Retinal pigment epithelial cell (primary cell): Measurements from ENCODE around the gene AFF4.
"Not testable (repeated sequence)": the region's sequence is repeated elsewhere in the genome, so short reads cannot be mapped to it uniquely, and the experiment has no call there.

Experiments used
- DNase-seq: peaks from one replicate; pipeline ENCODE4 v3.0.0-alpha.2; 2010; ENCODE audit warnings: low read depth
- H3K4me3 ChIP-seq: 2 replicates; pipeline ENCODE4 v1.5.1; 2011; ENCODE audit warnings: mild to moderate bottlenecking, low read length, control low read depth, moderate library complexity
- TF ChIP-seq, protein P1 (sequence below): conservative IDR thresholded peaks from 2 replicates; pipeline ENCODE4 v1.5.1; 2011; ENCODE audit warnings: low read depth, low read length, control low read depth, inconsistent platforms

AFF4 gene

GRCh38 chr5:132963171-132964104, at the start of gene AFF4:
Gene AFF4, minus strand, starts transcription at chr5:132963634. Its CDS starts 26,445 bp downstream, at chr5:132937189.
- peak within 1 kb of the TSS; percentile 83 for H3K4me3 ChIP-seq
- DNase-seq, result peak; percentile 87
- TF ChIP-seq, protein P1, sequence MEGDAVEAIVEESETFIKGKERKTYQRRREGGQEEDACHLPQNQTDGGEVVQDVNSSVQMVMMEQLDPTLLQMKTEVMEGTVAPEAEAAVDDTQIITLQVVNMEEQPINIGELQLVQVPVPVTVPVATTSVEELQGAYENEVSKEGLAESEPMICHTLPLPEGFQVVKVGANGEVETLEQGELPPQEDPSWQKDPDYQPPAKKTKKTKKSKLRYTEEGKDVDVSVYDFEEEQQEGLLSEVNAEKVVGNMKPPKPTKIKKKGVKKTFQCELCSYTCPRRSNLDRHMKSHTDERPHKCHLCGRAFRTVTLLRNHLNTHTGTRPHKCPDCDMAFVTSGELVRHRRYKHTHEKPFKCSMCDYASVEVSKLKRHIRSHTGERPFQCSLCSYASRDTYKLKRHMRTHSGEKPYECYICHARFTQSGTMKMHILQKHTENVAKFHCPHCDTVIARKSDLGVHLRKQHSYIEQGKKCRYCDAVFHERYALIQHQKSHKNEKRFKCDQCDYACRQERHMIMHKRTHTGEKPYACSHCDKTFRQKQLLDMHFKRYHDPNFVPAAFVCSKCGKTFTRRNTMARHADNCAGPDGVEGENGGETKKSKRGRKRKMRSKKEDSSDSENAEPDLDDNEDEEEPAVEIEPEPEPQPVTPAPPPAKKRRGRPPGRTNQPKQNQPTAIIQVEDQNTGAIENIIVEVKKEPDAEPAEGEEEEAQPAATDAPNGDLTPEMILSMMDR, result no peak

- not testable (repeated sequence) for DNase-seq, H3K4me3 ChIP-seq
These were observed 45.0 kb upstream of the AFF4 start for GRCh38 chr5:133008455-133008854.

- no peak for DNase-seq
- TF ChIP-seq, protein P1, result no peak
- no peak overlapping the region for H3K4me3 ChIP-seq
These were observed 43.2 kb upstream of the AFF4 start for GRCh38 chr5:133006653-133007052.

DNA sequence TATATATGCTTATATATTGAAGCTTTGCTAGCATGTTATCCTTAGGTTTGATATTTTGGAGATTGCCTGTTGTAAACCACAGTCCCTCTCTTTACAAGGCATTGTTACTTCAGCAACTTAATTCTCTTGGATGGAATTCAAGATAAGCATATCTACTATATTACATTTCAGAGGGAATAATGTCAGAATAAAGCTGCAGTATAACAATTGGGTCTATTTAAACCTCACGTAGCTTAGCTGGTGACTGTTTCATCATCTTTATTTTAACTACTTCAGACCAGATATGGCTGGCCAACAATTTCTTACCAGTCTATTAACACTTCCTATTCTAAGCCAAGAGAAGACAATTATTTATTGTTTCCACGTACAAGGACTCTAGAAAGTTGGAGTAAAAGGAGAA, 35.8 kb upstream of the AFF4 start:
- peak; percentile 9 for DNase-seq
- TF ChIP-seq, protein P1, result no peak
- no peak overlapping the region for H3K4me3 ChIP-seq

- no peak for DNase-seq
- H3K4me3 ChIP-seq, result no peak overlapping the region
- TF ChIP-seq, protein P1, result no peak
These were observed 35.1 kb upstream of the AFF4 start for GRCh38 chr5:132998556-132998955.

DNA sequence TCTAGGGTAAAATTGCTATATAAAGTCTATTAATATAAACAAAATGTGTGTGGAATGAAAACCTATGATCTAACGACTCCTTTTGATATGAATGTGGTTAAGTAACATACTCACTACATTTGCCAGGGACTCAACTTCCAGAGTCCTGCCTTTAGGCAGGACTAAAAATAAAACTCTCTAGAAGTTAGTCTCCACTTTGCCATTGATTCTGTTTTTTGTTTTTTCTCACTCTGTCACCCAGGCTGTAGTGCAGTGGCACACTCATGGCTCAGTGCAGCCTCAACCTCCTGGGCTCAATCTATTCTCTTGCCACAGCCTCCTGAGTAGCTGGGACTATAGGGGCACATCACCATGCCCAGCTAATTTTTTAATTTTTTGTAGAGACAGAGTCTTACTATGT, 32.9 kb upstream of the AFF4 start:
- TF ChIP-seq, protein P1, result no peak

DNA sequence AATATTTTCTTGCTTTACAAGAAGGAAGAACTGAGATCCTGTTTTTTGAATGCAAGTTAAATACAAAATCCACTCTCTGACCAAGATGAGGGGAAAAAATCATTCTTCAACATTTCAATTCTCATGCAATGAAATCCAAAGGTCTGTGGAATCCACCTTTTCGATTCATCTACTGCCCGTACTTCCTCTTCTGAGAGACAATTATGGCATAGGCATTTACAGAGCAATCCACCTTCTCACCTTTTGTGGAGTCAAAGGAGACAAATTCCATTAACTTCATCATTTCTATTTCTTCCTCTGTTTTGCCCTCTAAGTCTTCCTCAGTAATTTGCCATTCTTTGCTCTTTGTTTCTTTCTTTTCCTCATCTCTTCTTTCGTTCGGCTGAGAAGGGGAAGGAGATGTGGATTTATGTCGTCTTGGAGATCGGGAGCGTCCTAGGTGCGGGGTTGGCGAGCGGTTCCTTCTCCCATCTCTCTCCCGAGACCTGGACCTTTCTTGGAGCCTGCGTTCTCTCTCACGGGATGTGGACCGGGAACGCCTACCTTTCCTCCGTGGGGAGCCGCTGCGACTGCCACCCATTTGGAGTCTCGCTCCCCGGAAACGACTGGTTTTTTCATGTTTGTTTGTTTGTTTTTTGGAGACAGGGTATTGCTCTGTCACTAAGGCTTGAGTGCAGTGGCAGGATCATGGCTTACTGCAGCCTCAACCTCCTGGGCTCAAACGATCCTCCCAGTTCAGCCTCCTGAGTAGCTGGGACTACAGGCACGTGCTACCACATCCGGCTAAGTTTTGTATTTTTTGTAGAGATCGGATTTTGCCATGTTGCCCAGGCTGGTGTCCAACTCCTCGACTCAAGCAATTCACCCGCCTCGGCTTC, 24.3 kb upstream of the AFF4 start:
- TF ChIP-seq, protein P1, result no peak
- H3K4me3 ChIP-seq, result no peak overlapping the region
- no peak for DNase-seq

More for the DNA sequence above, 32.9 kb upstream of the AFF4 start:
- no peak overlapping the region for H3K4me3 ChIP-seq
- no peak for DNase-seq

- not testable (repeated sequence) for H3K4me3 ChIP-seq, DNase-seq
These were observed 19.5 kb upstream of the AFF4 start for GRCh38 chr5:132982971-132983370.
